Measurements from ENCODE around the gene SYNJ2.

DNA sequence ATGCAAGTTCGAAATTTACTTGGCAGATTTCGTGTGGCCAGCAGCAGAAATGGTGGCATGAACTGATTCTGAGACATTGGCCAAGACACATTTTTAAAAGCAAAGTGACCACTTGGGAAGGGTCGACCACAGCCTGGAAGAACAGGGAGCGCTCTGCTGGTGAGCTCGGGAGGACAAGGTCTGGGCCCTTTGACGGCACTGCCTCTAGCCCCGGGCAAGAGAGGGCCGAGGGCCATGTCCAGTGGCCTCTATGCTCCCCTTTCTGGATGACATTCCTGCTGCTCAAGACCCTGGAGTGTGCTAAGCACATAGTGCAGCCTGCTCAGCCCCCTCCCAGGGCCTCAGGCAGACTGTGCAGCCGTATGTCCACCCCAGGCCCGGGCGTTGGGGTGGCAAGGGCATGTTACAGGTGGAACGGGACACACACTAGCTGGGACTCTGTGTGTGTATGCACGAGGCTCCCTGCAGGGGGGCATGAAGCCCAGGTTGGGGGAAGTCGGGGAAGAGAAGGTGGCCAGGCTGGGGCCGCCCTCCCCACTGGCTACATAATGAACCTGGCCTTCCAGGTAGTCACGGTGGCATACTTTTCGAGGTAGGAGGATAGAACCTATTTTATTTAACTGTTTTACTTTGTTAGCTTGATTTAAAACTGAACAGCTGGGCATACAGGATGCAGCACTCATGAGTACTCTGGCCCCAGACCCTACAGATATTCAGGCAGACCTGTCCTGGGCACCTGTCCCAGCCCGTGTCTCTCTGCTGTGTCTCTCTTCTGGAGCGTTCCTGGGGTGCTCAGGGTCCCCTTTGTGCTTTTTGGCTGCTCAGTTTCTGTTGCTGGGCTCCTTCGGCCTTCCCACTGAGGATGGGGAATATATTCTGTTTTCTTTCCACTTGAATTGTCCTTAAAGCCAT, 6.4 kb downstream of the SYNJ2 start:
- TF ChIP-seq, protein P1, sequence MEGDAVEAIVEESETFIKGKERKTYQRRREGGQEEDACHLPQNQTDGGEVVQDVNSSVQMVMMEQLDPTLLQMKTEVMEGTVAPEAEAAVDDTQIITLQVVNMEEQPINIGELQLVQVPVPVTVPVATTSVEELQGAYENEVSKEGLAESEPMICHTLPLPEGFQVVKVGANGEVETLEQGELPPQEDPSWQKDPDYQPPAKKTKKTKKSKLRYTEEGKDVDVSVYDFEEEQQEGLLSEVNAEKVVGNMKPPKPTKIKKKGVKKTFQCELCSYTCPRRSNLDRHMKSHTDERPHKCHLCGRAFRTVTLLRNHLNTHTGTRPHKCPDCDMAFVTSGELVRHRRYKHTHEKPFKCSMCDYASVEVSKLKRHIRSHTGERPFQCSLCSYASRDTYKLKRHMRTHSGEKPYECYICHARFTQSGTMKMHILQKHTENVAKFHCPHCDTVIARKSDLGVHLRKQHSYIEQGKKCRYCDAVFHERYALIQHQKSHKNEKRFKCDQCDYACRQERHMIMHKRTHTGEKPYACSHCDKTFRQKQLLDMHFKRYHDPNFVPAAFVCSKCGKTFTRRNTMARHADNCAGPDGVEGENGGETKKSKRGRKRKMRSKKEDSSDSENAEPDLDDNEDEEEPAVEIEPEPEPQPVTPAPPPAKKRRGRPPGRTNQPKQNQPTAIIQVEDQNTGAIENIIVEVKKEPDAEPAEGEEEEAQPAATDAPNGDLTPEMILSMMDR (IDR thresholded peaks at IDR 0.05; ENCODE audit: low read depth, low read length), result no peak
- TF ChIP-seq EZH2phosphoT487 (IDR thresholded peaks at IDR 0.05; ENCODE audit: low read depth), result no peak
